Right lobe of liver (tissue), 4 donors: ENCODE measurements around the gene FGGY.

Experiments
- POLR2A ChIP-seq: fragments of 450-650 bp; IDR thresholded peaks from one replicate; pipeline ENCODE4 v1.6.1; 2017; ENCODE audit warnings: antibody characterized with exemption, mild to moderate bottlenecking
- TF ChIP-seq, protein P1 (sequence below), 4 donors: fragments of 200-600 bp in 3 of 4; fragments of 450-650 bp in 1 of 4; IDR thresholded peaks; one replicate each; pipeline versions ENCODE4 v1.5.1 to v1.8.0; 2016 to 2022; ENCODE audit warnings: antibody characterized with exemption in 4 of 4, mild to moderate bottlenecking in 2 of 4
- donor health status: DM: no; HTN: no; CAD: no.
- donor health status: DM: no; HTN: no; CAD: no.
- donor health status: DM: no; HTN: yes; CAD: no.

DNA sequence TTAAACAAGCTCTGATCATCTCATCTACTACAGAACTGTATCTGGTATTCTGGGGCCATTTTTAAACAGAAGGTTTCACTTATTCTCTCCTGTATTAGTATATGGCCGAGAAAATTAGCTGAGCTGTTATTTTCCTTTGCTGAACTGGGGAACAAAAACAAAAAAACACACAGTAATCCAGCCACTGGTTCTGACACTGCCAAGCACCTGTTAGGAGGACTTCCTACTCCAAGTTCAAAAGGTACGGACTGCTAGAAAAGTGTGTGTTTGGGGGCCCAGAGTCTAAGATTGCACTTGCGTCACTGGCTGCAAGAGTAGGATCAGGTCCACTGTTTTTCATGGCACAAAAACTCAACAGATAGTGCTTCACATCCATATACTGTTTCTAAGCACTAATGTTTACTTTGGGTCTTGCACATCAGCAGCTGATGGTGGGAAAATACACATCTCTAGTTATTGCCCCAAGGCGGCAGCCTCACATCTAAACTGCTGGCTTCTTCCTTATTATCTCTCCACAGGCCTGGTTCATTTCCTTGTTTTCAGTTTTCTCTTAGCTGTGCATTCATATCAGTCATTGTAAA is 226.1 kb downstream of the FGGY start:
- TF ChIP-seq, protein P1, sequence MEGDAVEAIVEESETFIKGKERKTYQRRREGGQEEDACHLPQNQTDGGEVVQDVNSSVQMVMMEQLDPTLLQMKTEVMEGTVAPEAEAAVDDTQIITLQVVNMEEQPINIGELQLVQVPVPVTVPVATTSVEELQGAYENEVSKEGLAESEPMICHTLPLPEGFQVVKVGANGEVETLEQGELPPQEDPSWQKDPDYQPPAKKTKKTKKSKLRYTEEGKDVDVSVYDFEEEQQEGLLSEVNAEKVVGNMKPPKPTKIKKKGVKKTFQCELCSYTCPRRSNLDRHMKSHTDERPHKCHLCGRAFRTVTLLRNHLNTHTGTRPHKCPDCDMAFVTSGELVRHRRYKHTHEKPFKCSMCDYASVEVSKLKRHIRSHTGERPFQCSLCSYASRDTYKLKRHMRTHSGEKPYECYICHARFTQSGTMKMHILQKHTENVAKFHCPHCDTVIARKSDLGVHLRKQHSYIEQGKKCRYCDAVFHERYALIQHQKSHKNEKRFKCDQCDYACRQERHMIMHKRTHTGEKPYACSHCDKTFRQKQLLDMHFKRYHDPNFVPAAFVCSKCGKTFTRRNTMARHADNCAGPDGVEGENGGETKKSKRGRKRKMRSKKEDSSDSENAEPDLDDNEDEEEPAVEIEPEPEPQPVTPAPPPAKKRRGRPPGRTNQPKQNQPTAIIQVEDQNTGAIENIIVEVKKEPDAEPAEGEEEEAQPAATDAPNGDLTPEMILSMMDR (IDR thresholded peaks at IDR 0.05): no peak
- TF ChIP-seq POLR2A: no peak
